Measurements from ENCODE around the gene CLVS2.
A peak's percentile ranks its signal among the peaks of the same experiment; 100 is the strongest.

Gene CLVS2, protein sequence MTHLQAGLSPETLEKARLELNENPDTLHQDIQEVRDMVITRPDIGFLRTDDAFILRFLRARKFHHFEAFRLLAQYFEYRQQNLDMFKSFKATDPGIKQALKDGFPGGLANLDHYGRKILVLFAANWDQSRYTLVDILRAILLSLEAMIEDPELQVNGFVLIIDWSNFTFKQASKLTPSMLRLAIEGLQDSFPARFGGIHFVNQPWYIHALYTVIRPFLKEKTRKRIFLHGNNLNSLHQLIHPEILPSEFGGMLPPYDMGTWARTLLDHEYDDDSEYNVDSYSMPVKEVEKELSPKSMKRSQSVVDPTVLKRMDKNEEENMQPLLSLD

DNA sequence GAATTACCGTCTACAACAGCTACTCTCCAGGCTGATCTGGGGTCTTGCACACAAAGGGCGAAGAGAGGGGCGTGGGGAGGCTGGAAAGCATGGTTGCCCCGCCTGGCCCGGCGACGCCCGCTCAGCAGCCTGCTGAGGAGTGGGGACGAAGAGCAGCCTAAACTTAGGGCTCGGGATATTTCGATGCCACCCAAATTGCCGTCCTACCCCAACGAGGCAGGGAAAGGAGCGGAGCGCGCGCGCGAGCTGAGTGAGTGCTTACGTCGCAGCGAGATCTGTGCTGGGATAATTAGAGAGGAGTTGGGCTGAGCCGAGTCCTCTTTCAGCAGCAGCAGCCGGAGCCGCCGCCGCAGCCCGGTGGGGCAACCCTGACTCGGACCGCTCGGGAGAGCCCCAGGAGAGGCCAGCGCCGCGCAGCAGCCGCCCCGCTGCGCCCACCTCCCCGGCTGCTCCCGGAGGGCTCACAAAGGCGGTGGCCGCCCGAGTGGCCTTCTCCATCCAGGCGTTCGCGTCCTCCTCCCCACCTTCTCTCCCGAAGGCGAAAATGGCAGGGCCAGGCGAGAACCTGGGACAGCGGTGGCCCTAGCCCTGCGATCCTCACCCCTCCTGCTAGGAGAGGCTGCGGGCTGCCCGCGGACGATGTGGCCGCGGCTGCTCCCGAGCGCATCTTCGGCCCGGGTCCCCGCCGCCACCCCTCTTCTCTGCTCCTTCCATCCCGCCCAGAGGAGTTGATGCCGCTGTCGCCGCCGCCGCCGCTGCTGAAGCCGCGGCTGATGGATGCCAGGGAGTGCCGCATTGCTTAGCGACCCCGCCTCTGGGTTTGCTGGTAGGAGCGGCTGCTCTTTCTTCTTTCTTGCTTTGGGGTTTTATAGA lies at the start of gene CLVS2:
Gene CLVS2, plus strand, starts transcription at position 315 of the 873 bp plus-strand sequence. CDS start 1,543 bp downstream, outside the sequence.
- Histone ChIP-seq H3K4me3 (ENCODE audit: low read length in 2 of 2) (peak within 1 kb of the TSS; percentile 73 to 75), H3K9ac (ENCODE audit: low read length in 2 of 2) (peak within 1 kb of the TSS; percentile 2 to 66), H3K4me1 (ENCODE audit: control insufficient read depth, insufficient read depth, low read length) (no peaks in the 10 kb centered on the region), H3K27ac (ENCODE audit: low read length) (no peak within 1 kb of the TSS), H3K27me3 (ENCODE audit: control insufficient read depth in 1 of 2, insufficient read depth in 2 of 2, low read length in 2 of 2) (peaks cover 0 to 3% of the 10 kb centered on the region in 2 donors), H3K9me3 (ENCODE audit: control insufficient read depth in 2 of 2, low read length in 2 of 2) (no peaks in the 10 kb centered on the region), H3K36me3 (ENCODE audit: control insufficient read depth in 2 of 2, insufficient read depth in 2 of 2, low read length in 2 of 2) (no peaks in the 10 kb centered on the region)

DNA sequence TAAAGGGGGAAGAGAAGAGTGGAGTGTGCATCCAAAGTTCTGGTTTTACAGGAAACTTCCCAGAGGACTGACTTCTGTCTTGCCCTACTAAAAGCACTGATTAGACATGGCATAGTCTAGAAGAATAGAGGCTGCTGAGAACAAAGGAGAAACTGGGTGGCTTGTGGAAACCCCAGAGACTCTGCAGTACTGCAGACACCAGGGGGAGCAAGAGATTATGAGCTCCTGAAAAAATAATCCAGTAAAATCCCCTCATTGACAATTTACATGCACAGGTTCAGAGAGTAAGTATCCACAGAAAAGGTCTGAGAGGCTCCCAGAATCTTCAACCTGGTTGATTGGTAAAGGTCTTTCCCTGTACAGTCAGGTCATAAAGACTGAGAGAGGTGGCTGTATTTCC lies 48.7 kb upstream of the CLVS2 start:
- Histone ChIP-seq H3K4me1 (ENCODE audit: control insufficient read depth, insufficient read depth, low read length) (no peaks in the 10 kb centered on the region), H3K4me3 (ENCODE audit: low read length in 2 of 2) (no peak overlapping the region), H3K9ac (ENCODE audit: low read length in 2 of 2) (no peak overlapping the region), H3K36me3 (ENCODE audit: control insufficient read depth in 2 of 2, insufficient read depth in 2 of 2, low read length in 2 of 2) (no peaks in the 10 kb centered on the region), H3K9me3 (ENCODE audit: control insufficient read depth in 2 of 2, low read length in 2 of 2) (no peaks in the 10 kb centered on the region), H3K27ac (ENCODE audit: low read length) (no peak overlapping the region), H3K27me3 (ENCODE audit: control insufficient read depth in 1 of 2, insufficient read depth in 2 of 2, low read length in 2 of 2) (no peaks in the 10 kb centered on the region)

DNA sequence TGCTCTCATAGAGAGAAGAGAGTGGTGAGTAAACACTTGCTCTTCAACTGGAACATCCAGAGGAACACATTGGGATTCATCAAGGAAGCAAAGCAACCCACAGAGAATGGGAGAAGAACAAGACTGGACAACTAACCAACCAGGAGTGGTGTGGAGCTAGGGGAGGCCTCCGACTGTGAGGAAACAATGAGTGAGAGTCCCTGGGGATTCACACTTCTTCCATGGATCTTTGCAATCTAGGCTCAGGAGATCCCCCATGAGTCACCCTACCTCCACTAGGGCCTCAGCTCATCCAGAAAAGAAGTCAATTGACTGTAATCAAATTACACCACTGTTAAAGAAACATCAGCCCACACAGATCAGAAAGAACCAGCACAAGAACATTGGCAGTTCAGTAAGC lies 42.3 kb upstream of the CLVS2 start:
- no peak overlapping the region for H3K27ac ChIP-seq (ENCODE audit: low read length)
- H3K9me3 ChIP-seq (ENCODE audit: control insufficient read depth in 2 of 2, low read length in 2 of 2), result peaks cover 0 to 4% of the 10 kb centered on the region in 2 donors
- no peaks in the 10 kb centered on the region for H3K36me3 ChIP-seq (ENCODE audit: control insufficient read depth in 2 of 2, insufficient read depth in 2 of 2, low read length in 2 of 2)
- no peaks in the 10 kb centered on the region for H3K27me3 ChIP-seq (ENCODE audit: control insufficient read depth in 1 of 2, insufficient read depth in 2 of 2, low read length in 2 of 2)
- H3K4me1 ChIP-seq (ENCODE audit: control insufficient read depth, insufficient read depth, low read length), result no peaks in the 10 kb centered on the region
- no peak overlapping the region for H3K9ac ChIP-seq (ENCODE audit: low read length in 2 of 2)
- H3K4me3 ChIP-seq (ENCODE audit: low read length in 2 of 2), result no peak overlapping the region

DNA sequence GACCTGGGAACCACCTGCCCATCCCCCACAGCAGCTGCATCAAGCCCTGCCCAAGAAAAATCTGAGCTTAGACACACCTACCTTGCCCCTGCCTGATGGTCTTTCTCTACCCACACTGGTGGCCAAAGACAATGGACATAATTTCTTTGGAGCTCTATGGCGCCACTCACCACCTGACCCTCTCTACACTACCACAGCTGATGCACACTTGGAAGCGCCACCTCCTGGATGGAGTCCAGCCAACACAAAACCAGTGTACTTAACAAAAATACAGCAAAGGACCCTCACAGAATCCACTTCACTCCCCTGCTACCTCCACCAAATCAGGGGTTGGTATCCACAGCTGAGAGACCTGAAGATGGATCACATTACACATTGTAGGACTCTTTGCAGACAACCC lies 39.7 kb upstream of the CLVS2 start:
- no peaks in the 10 kb centered on the region for H3K4me1 ChIP-seq (ENCODE audit: control insufficient read depth, insufficient read depth, low read length)
- no peak overlapping the region for H3K9ac ChIP-seq (ENCODE audit: low read length in 2 of 2)
- no peaks in the 10 kb centered on the region for H3K27me3 ChIP-seq (ENCODE audit: control insufficient read depth in 1 of 2, insufficient read depth in 2 of 2, low read length in 2 of 2)
- H3K27ac ChIP-seq (ENCODE audit: low read length), result no peak overlapping the region
- peaks cover 0 to 4% of the 10 kb centered on the region in 2 donors for H3K9me3 ChIP-seq (ENCODE audit: control insufficient read depth in 2 of 2, low read length in 2 of 2)
- no peak overlapping the region for H3K4me3 ChIP-seq (ENCODE audit: low read length in 2 of 2)
- no peaks in the 10 kb centered on the region for H3K36me3 ChIP-seq (ENCODE audit: control insufficient read depth in 2 of 2, insufficient read depth in 2 of 2, low read length in 2 of 2)

DNA sequence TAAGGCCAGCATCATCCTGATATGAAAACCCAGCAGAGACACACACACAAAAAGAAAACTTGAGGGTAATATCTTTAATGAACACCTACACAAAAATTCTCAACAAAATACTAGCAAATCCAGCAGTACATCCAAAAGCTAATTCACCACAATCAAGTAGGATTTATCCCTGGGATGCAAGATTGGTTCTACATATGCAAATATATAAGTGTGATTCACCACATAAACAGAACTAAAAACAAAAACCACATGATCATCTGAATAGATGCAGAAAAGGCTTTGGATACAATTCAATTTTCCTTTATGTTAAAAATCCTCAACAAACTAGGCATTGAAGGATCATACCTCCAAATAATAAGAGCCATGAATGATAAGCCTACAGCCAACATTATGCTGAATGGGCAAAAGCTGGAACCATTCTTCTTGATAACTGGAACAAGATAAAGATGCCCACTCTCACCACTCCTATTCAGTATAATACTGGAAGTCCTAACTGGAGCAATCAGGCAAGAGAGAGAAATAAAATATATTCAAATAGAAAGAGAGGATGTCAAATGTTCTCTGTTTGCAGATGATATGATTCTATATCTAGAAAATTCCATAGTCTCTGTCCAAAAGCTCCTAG lies 33.9 kb upstream of the CLVS2 start:
- no peaks in the 10 kb centered on the region for H3K4me1 ChIP-seq (ENCODE audit: control insufficient read depth, insufficient read depth, low read length)
- peaks cover 0 to 3% of the 10 kb centered on the region in 2 donors for H3K9me3 ChIP-seq (ENCODE audit: control insufficient read depth in 2 of 2, low read length in 2 of 2)
- no peak overlapping the region for H3K9ac ChIP-seq (ENCODE audit: low read length in 2 of 2)
- H3K27ac ChIP-seq (ENCODE audit: low read length), result no peak overlapping the region
- no peaks in the 10 kb centered on the region for H3K36me3 ChIP-seq (ENCODE audit: control insufficient read depth in 2 of 2, insufficient read depth in 2 of 2, low read length in 2 of 2)
- H3K4me3 ChIP-seq (ENCODE audit: low read length in 2 of 2), result no peak overlapping the region
- H3K27me3 ChIP-seq (ENCODE audit: control insufficient read depth in 1 of 2, insufficient read depth in 2 of 2, low read length in 2 of 2), result no peaks in the 10 kb centered on the region

DNA sequence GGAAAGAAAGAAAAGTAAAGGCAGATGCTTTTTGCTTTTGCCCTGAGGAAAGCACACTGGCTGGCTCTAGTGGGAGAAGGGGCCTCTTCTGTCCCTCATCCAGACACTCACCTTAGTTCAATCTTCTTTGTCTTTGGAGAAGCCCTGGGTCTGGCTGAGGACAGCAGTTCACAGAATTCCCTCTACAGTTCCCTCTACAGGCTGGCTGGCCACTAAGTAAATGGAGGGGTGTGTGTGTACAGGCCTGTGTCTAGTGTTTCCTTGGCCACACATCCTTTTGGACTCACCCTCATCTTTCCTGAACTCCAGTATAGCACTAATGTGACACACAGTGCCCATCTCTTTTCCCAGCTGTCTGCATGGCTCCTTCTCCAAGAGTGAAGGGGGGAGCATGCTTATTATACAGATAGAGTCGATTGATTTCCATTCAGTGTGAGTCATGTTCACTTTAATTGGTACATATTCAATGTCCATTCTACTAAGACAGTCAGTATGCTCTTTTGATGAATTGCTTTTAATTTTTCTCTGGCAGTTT lies 26.0 kb upstream of the CLVS2 start:
- H3K27me3 ChIP-seq (ENCODE audit: control insufficient read depth in 1 of 2, insufficient read depth in 2 of 2, low read length in 2 of 2), result no peaks in the 10 kb centered on the region
- no peak overlapping the region for H3K4me3 ChIP-seq (ENCODE audit: low read length in 2 of 2)
- H3K36me3 ChIP-seq (ENCODE audit: control insufficient read depth in 2 of 2, insufficient read depth in 2 of 2, low read length in 2 of 2), result no peaks in the 10 kb centered on the region
- H3K9ac ChIP-seq (ENCODE audit: low read length in 2 of 2), result no peak overlapping the region
- H3K9me3 ChIP-seq (ENCODE audit: control insufficient read depth in 2 of 2, low read length in 2 of 2), result no peaks in the 10 kb centered on the region
- no peaks in the 10 kb centered on the region for H3K4me1 ChIP-seq (ENCODE audit: control insufficient read depth, insufficient read depth, low read length)
- H3K27ac ChIP-seq (ENCODE audit: low read length), result no peak overlapping the region

DNA sequence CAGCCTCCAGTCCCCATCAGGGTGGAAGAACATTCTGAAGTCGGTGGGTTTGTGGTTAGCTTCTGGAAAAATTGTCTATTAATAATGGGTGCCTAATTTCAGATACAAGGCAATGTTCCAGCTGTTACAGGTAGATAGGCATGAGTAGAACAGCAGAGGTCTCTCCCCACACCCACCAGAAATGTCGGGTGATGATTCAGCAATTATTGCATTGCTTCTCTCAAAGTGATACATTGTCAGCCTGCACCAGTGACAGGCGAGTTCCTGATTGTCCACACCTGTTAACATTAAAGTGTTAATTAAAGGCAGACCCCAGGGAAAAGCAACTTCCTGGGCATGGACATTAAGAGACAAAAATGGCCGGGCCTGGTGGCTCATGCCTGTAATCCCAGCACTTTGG lies 18.9 kb upstream of the CLVS2 start:
- Histone ChIP-seq H3K36me3 (ENCODE audit: control insufficient read depth in 2 of 2, insufficient read depth in 2 of 2, low read length in 2 of 2) (no peaks in the 10 kb centered on the region), H3K4me3 (ENCODE audit: low read length in 2 of 2) (no peak overlapping the region), H3K27me3 (ENCODE audit: control insufficient read depth in 1 of 2, insufficient read depth in 2 of 2, low read length in 2 of 2) (peaks cover 0 to 2% of the 10 kb centered on the region in 2 donors), H3K27ac (ENCODE audit: low read length) (no peak overlapping the region), H3K4me1 (ENCODE audit: control insufficient read depth, insufficient read depth, low read length) (no peaks in the 10 kb centered on the region), H3K9me3 (ENCODE audit: control insufficient read depth in 2 of 2, low read length in 2 of 2) (no peaks in the 10 kb centered on the region), H3K9ac (ENCODE audit: low read length in 2 of 2) (no peak overlapping the region)

DNA sequence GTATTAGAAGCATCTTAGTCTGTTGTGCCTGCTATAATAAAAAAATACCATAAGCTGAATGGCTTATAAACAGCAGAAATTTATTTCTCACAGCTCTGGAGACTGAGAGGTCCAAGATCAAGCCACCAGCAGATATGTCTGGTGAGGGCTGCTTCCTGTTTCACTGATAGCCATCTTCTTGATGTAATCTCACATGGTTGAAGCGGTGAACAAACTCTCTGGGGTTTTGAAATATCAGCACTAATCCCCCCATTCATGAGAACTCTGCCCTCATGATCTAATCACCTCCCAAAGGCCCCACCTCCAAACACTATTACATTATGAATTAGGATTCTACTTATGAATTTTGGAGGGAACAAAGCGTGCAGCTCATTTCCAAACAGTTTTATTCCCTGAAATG lies 11.6 kb upstream of the CLVS2 start:
- no peak overlapping the region for H3K9ac ChIP-seq (ENCODE audit: low read length in 2 of 2)
- no peaks in the 10 kb centered on the region for H3K9me3 ChIP-seq (ENCODE audit: control insufficient read depth in 2 of 2, low read length in 2 of 2)
- no peaks in the 10 kb centered on the region for H3K4me1 ChIP-seq (ENCODE audit: control insufficient read depth, insufficient read depth, low read length)
- H3K4me3 ChIP-seq (ENCODE audit: low read length in 2 of 2), result no peak overlapping the region
- no peak overlapping the region for H3K27ac ChIP-seq (ENCODE audit: low read length)
- H3K27me3 ChIP-seq (ENCODE audit: control insufficient read depth in 1 of 2, insufficient read depth in 2 of 2, low read length in 2 of 2), result no peaks in the 10 kb centered on the region
- no peaks in the 10 kb centered on the region for H3K36me3 ChIP-seq (ENCODE audit: control insufficient read depth in 2 of 2, insufficient read depth in 2 of 2, low read length in 2 of 2)

DNA sequence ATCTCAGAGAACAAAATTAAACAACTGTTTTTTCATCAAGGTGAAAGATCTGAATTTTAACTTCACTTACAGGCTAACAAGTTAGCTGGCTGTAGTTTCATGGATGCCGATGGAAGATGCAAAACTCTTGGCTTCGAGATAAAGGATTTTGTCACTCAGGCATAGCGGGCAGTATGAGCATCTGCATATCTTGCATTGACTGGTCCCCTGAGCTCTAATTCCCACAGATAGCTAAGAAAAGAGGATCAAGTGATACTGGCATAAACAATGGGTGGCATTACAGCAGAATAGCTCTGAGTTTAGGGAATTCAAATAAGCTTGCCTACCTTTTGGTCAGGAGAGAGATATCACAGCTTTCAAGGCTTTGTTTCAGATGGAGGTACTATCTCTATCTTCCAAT lies 1.8 kb upstream of the CLVS2 start:
- Histone ChIP-seq H3K36me3 (ENCODE audit: control insufficient read depth in 2 of 2, insufficient read depth in 2 of 2, low read length in 2 of 2) (no peaks in the 10 kb centered on the region), H3K27me3 (ENCODE audit: control insufficient read depth in 1 of 2, insufficient read depth in 2 of 2, low read length in 2 of 2) (peaks cover 0 to 3% of the 10 kb centered on the region in 2 donors), H3K4me1 (ENCODE audit: control insufficient read depth, insufficient read depth, low read length) (no peaks in the 10 kb centered on the region), H3K4me3 (ENCODE audit: low read length in 2 of 2) (no peak overlapping the region), H3K9ac (ENCODE audit: low read length in 2 of 2) (no peak overlapping the region), H3K9me3 (ENCODE audit: control insufficient read depth in 2 of 2, low read length in 2 of 2) (no peaks in the 10 kb centered on the region), H3K27ac (ENCODE audit: low read length) (no peak overlapping the region)

DNA sequence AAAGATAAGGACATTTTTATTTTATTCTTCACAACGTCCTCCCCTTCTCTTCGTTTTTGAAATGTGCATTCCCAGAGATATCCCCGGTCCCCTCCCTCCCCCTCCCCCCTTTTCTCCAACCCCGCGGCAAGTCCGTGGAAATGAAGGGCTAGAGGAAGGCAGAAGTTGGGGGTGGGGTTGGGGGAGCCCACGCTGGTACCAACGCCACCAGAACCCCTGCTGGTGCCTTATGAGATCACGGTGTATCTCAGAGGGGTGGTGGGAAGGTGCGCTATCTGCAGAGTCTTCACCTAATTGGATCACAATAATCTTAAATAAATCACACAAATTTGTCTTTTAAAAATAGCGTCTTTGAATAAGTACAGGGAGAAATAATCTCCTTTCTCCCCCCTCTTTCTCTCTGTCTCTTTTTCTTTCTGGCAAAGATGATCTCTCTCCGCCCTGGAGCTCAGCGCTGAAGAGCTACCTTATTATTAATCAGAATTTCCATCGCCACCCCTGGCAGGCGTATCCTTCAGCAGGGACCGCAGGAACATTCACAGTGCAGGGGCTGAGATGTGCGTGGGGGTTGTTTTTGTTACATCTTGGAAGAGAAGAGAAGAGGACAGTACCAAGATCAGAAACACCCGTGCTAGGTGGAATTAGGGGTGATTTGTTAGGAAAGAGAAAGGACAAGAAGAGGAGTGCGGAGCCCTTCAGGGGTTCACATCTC lies 915 bp downstream of the CLVS2 start:
- no peak overlapping the region for H3K27ac ChIP-seq (ENCODE audit: low read length)
- H3K9me3 ChIP-seq (ENCODE audit: control insufficient read depth in 2 of 2, low read length in 2 of 2), result no peaks in the 10 kb centered on the region
- no peaks in the 10 kb centered on the region for H3K4me1 ChIP-seq (ENCODE audit: control insufficient read depth, insufficient read depth, low read length)
- H3K27me3 ChIP-seq (ENCODE audit: control insufficient read depth in 1 of 2, insufficient read depth in 2 of 2, low read length in 2 of 2), result peaks cover 0 to 3% of the 10 kb centered on the region in 2 donors
- no peaks in the 10 kb centered on the region for H3K36me3 ChIP-seq (ENCODE audit: control insufficient read depth in 2 of 2, insufficient read depth in 2 of 2, low read length in 2 of 2)
- H3K9ac ChIP-seq (ENCODE audit: low read length in 2 of 2), result peak overlapping the region in 1 of 2 donors; percentile 35
- H3K4me3 ChIP-seq (ENCODE audit: low read length in 2 of 2), result peak overlapping the region; percentile 73 to 75

All from stomach smooth muscle (tissue), 2 donors.